ENCODE measurements around the gene TMEM161A. TPM values are rescaled to one million over a fixed set of nuclear protein-coding genes. Genes with fewer than 3 reads are reported as not detected.
"Not testable (repeated sequence)": the region's sequence is repeated elsewhere in the genome, so short reads cannot be mapped to it uniquely, and the experiment has no call there.

Gene TMEM161A
- total RNA-seq, 1 experiment from 2014 or later: 18.3 TPM

DNA sequence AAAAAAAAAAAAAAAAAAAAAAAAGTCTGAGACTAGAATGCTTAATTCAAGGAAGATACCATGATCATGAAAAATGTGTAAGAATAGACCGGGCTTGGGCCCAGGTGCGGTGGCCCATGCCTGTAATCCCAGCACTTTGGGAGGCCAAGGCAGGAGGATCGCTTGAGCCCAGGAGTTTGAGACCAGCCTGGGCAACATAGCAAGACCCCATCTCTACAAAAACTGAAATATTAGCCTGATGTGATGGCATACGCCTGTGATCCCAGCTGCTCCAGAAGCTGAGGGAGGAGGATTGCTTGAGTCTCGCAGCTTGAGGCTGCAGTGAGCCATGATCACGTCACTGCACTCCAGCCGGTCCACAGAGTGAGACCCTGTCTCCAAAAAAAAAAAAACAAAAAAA is 31.3 kb downstream of the TMEM161A start:
- DNase-seq (ENCODE audit: low read depth in 1 of 2, low spot score in 2 of 2); H3K9me3 ChIP-seq (replicated peaks); H3K4me3 ChIP-seq; H3K36me3 ChIP-seq; H3K27me3 ChIP-seq (replicated peaks); H3K4me1 ChIP-seq (replicated peaks); H3K27ac ChIP-seq: not testable (repeated sequence)

DNA sequence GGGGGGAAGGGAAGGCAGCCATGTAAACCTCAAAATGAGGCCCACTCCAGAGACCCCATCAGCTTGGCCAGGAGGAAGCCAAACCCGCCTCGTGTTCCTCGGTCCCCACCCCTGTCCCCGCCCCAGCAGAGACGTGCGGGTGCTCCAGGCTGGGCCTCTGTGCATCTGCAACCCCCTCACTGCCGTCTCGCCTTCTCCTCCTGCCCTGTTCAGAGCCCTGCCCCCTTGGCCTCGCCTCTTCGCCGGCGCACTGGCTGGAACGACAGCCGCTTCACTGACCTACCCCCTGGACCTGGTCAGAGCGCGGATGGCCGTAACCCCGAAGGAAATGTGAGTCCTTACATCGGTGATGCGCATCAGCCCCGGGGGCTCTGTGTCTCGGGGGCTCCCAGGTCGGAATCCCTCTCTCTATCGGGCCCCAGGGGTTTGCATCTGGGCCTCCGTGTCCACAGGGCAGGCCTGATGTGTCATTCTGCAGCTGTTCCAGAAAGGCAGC is 32.2 kb downstream of the TMEM161A start:
- DNase-seq (ENCODE audit: low read depth in 1 of 2, low spot score in 2 of 2): no peak
- Histone ChIP-seq H3K4me1 (replicated peaks) (no peaks in the 10 kb centered on the region), H3K9me3 (replicated peaks) (no peaks in the 10 kb centered on the region), H3K36me3 (no peaks in the 10 kb centered on the region), H3K27me3 (replicated peaks) (no peaks in the 10 kb centered on the region), H3K27ac (no peak overlapping the region), H3K4me3 (no peak overlapping the region)

DNA sequence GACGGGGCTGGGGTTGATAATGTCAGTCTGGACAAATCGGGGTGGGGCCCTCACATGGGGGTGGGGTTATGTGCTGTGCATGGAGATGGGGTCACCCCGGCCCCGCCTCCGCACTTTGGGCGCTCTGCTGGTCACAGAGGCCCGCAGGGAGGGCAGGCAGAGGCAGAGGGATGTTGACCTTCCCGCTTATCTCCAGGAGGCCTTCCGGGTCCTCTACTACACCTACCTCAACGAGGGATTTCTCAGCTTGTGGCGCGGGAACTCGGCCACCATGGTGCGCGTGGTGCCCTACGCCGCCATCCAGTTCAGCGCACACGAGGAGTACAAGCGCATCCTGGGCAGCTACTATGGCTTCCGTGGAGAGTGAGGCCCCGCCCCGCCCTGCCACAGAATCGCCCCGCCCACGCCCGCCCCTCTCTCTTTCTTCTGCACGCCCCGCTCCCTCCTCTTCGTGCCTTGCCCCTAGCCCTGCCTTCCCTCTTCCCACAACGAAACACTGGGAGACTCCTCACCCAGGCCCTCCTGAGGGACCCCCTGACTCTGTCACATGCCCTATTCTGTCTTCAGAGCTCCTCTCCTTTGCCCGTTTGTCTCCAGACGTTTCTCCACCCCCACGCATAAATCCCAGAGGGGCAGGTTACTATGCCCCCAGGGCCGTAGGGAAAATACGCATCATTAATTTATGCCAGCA is 32.8 kb downstream of the TMEM161A start:
- no peak for DNase-seq (ENCODE audit: low read depth in 1 of 2, low spot score in 2 of 2)
- Histone ChIP-seq H3K4me1 (replicated peaks) (no peaks in the 10 kb centered on the region), H3K27ac (no peak overlapping the region), H3K9me3 (replicated peaks) (no peaks in the 10 kb centered on the region), H3K27me3 (replicated peaks) (no peaks in the 10 kb centered on the region), H3K36me3 (no peaks in the 10 kb centered on the region), H3K4me3 (no peak overlapping the region)

DNA sequence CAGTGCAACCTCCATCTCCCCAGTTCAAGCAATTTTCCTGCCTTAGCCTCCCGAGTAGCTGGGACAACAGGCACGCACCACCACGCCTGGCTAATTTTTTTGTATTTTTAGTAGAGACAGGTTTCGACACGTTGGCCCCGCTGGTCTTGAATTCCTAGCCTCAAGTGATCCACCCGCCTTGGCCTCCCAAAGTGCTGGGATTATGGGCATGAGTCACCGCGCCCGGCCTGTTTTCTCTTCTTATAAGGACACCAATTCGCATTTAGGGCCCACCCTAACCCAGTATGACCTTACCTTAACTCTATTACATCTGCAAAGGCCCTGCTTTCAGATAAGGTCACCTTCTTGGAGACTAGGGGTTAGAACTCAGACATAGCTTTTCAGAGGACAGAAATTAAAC is 35.1 kb downstream of the TMEM161A start:
- no peaks in the 10 kb centered on the region for H3K9me3 ChIP-seq (replicated peaks)
- no peaks in the 10 kb centered on the region for H3K4me1 ChIP-seq (replicated peaks)
- no peak overlapping the region for H3K4me3 ChIP-seq
- H3K36me3 ChIP-seq: no peaks in the 10 kb centered on the region
- no peaks in the 10 kb centered on the region for H3K27me3 ChIP-seq (replicated peaks)
- no peak for DNase-seq (ENCODE audit: low read depth in 1 of 2, low spot score in 2 of 2)
- H3K27ac ChIP-seq: no peak overlapping the region

DNA sequence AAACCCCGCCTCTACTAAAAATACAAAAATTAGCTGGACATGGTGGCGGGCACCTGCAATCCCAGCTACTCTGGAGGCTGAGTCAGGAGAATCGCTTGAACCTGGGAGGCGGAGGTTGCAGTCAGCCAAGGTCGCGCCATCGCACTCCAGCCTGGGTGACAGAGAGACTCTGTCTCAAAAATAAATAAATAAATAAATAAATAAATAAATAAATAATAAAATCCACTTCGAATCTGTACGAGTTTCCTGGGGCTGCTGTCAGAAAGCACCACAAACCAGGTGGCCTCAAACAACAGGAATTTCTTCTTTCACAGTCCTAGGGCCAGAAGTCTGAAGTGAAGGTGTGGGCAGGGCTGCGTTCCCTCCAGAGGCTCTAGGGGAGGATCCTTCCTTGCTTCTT is 35.7 kb downstream of the TMEM161A start:
- H3K9me3 ChIP-seq (replicated peaks); H3K36me3 ChIP-seq; DNase-seq (ENCODE audit: low read depth in 1 of 2, low spot score in 2 of 2); H3K27ac ChIP-seq; H3K4me1 ChIP-seq (replicated peaks); H3K27me3 ChIP-seq (replicated peaks); H3K4me3 ChIP-seq: not testable (repeated sequence)

DNA sequence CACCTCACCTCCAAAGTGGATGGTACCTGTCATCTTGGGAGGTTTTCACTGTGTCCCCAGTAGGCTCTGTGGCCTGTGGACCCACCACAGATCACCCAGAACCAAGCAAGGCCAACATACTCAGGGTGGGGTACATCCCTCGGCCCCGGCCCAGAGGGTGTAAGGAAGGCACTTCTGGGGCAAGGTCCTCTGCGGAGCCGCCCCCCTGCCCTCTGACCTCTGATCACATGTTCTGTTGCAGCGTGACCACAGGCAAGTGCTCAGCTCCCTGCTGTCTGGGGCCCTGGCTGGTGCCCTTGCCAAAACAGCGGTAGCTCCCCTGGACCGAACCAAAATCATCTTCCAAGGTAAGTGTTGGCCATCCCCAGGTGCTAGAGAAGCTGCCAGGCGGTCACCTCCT is 36.7 kb downstream of the TMEM161A start:
- Histone ChIP-seq H3K36me3 (no peaks in the 10 kb centered on the region), H3K27ac (no peak overlapping the region), H3K9me3 (replicated peaks) (no peaks in the 10 kb centered on the region), H3K4me1 (replicated peaks) (no peaks in the 10 kb centered on the region), H3K4me3 (no peak overlapping the region), H3K27me3 (replicated peaks) (no peaks in the 10 kb centered on the region)
- no peak for DNase-seq (ENCODE audit: low read depth in 1 of 2, low spot score in 2 of 2)

DNA sequence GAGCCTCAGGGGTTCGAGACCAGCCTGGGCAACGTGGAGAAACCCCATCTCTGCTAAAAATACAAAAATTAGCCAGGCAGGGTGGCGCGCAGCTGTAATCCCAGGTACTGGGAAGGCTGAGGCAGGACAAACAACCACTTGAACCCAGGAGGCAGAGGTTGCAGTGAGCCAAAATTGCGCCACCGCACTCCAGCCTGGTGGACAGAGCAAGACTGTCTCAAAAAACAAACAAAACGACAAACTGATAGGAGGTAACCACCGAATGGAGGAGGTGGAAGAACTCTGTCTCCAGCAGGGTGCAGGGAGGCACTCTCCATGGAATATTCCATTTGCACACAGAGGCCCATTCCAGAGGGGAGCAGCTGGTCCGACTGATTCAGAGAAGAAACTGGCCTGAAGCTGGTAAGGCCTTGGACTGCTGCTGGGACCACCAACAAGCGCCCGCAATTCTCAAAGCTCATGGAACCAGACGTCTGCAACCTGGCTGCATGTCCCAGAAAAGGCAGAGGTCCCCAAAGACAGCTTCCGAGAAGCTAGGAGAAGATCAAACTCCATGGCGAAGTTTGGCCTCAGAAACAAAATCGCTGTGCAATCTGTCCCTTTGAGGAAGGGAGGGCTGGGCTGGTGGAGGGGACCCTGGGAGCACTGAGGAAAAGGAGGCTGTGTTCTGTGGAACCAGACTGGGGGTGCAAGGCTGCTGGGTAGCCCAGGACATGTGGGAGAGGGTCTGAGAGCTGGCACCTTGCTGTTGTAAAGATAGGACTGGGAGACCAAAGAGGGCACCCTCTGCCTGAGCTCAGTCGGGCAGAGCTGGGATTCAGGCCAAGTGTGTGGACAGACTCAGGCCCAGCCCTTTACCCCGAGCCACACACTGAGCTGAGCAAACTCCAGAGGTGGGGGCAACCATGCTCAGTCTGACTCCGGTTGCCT is 39.3 kb downstream of the TMEM161A start:
- no peaks in the 10 kb centered on the region for H3K27me3 ChIP-seq (replicated peaks)
- H3K4me1 ChIP-seq (replicated peaks): no peaks in the 10 kb centered on the region
- DNase-seq (ENCODE audit: low read depth in 1 of 2, low spot score in 2 of 2): no peak
- no peak overlapping the region for H3K27ac ChIP-seq
- no peaks in the 10 kb centered on the region for H3K36me3 ChIP-seq
- no peaks in the 10 kb centered on the region for H3K9me3 ChIP-seq (replicated peaks)
- H3K4me3 ChIP-seq: no peak overlapping the region

DNA sequence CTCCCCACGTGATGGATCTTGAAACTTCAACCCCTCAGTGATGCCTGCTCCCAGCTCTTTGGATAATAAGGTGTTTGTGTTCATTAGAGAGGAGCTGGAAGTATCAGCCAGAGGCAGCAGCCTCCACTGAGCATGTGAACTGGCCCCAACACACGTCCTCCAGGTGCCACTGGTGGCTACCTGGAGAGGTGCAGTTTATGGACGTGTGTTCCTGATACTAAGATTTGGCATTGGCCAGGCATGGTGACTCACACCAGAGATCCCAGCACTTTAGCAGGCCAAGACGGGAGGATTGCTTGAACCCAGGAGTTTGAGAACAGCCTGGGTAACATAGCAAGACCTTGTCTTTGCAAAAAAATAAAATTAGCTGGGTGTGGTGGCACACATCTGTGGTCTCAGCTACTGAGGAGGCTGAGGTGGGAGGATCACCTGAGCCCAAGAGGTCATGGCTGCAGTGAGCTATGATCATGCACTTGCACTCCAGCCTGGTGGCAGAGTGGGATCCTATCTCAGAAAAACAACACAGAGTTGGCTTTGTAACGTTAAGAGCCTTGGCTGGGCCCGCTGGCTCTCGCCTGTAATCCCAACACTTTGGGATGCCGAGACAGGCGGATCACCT is 40.1 kb downstream of the TMEM161A start:
- no peak overlapping the region for H3K4me3 ChIP-seq
- DNase-seq (ENCODE audit: low read depth in 1 of 2, low spot score in 2 of 2): no peak
- no peaks in the 10 kb centered on the region for H3K27me3 ChIP-seq (replicated peaks)
- no peaks in the 10 kb centered on the region for H3K9me3 ChIP-seq (replicated peaks)
- no peak overlapping the region for H3K27ac ChIP-seq
- H3K4me1 ChIP-seq (replicated peaks): no peaks in the 10 kb centered on the region
- H3K36me3 ChIP-seq: no peaks in the 10 kb centered on the region

DNA sequence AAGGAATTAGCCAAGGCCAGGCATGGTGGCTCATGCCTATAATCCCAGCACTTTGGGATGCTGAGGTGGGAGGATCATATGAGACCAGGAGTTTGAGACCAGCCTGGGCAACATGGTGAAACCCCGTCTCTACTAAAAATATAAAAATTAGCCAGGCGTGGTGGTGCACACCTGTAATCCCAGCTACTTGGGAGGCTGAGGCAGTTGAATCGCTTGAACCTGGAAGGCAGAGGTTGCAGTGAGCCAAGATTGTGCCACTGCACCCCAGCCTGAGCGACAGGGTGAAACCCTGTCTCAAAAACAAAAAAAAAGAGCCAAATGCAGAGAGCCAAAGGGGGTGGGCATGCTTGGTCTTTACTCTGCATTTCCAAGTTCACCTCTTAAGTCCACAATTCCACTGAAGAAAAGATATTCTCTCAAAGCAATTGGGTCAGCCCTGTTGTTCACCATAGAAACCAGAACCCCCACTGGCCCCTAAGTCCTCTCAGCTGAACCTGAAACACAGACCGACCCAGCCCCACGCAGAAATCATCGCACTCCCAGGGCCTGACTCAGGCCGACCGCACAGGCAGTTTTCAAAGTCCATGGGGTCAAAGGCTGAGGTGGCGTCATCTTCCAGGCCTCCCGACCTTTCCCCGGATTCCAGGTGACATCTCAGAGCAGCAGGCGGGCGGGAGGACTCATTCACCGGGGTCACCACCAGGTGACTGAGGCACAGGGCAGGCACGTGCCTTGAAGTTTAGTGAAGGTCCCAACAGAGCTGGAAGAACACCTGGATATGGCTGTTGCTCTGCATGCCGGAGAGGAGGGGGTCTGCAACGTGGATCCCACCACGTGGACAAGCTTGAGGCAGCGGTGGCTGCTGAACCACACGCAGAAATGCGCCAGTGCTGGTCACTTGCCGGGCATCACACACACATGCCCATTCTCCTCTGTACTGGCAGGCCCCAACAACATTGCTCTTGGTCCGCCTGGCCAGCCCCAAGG is 41.3 kb downstream of the TMEM161A start:
- Histone ChIP-seq H3K27me3 (replicated peaks) (no peaks in the 10 kb centered on the region), H3K4me3 (no peak overlapping the region), H3K9me3 (replicated peaks) (no peaks in the 10 kb centered on the region), H3K27ac (no peak overlapping the region), H3K36me3 (no peaks in the 10 kb centered on the region), H3K4me1 (replicated peaks) (no peaks in the 10 kb centered on the region)
- DNase-seq (ENCODE audit: low read depth in 1 of 2, low spot score in 2 of 2): no peak

DNA sequence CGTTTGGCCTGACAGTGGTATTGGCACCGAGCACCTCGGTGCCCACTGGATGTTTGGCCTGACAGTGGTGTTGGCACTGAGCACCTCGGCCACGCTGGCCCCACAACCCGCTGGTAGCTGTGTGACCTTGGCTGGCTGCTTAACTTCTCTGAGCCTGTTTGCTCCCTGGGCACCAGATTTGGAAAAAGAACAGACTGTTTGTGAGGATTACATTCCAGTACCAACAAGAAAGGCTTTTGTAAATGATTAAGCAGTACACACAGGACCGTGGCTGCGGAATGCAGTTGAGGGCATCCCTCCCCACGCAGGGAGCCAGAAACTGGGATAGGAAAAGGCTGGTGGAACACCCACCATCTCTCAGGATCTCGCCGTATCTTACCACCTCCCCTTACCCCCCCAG is 42.6 kb downstream of the TMEM161A start:
- H3K27ac ChIP-seq: no peak overlapping the region
- no peak for DNase-seq (ENCODE audit: low read depth in 1 of 2, low spot score in 2 of 2)
- H3K36me3 ChIP-seq: no peaks in the 10 kb centered on the region
- H3K4me1 ChIP-seq (replicated peaks): no peaks in the 10 kb centered on the region
- no peaks in the 10 kb centered on the region for H3K9me3 ChIP-seq (replicated peaks)
- H3K4me3 ChIP-seq: no peak overlapping the region
- no peaks in the 10 kb centered on the region for H3K27me3 ChIP-seq (replicated peaks)

DNA sequence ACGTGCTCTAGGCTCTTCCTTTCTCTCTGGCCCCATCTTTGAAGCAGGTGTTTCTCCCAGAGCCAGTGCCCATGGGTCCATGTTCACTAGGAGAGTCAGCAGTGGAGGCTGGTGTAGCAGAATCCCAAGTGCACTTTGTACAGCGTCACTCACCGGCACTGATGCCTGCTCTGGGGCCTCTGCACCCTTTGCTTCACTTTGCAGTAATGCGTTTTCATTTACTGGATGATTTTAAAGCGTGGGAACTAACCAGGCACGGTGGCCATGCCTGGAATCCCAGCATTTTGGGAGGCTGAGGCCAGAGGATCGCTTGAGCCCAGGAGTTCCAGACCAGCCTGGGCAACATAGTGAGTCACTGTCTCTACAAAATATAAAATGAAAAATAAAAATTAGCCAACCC is 43.8 kb downstream of the TMEM161A start:
- Histone ChIP-seq H3K36me3 (no peaks in the 10 kb centered on the region), H3K4me3 (no peak overlapping the region), H3K4me1 (replicated peaks) (no peaks in the 10 kb centered on the region), H3K9me3 (replicated peaks) (no peaks in the 10 kb centered on the region), H3K27ac (no peak overlapping the region), H3K27me3 (replicated peaks) (no peaks in the 10 kb centered on the region)
- no peak for DNase-seq (ENCODE audit: low read depth in 1 of 2, low spot score in 2 of 2)

DNA sequence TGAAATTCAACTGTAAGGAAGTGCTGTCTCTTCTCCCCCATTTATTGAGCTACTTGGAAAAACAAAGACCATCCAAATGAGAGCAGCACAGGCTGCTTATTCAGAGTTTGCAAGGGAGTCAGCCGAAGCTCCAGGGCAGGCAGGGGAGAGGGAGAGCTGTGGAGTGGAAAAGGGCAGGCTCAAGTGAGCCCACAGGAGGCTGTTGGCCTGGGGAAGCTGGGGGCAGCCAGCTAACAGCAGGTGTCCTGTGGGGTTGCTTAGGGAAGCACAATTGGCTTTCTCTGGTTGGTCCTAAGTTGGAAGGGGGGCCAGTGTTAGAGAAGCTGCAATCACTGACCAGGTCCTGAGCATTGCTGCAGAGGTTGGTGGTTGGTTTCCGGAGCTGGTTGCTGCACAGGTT is 50.6 kb downstream of the TMEM161A start:
- no peak for DNase-seq (ENCODE audit: low read depth in 1 of 2, low spot score in 2 of 2)

More for the DNA sequence above, 50.6 kb downstream of the TMEM161A start:
- Histone ChIP-seq H3K27ac (no peak overlapping the region), H3K36me3 (no peaks in the 10 kb centered on the region), H3K9me3 (replicated peaks) (no peaks in the 10 kb centered on the region), H3K4me3 (no peak overlapping the region), H3K4me1 (replicated peaks) (no peaks in the 10 kb centered on the region), H3K27me3 (replicated peaks) (no peaks in the 10 kb centered on the region)
